H1 (cell line): ENCODE measurements around the gene CLEC2D. TPM values are rescaled to one million over a fixed set of nuclear protein-coding genes. Genes with fewer than 3 reads are reported as not detected.

ENCODE experiments used
- CTCF ChIP-seq, 3 experiments: IDR thresholded peaks; 1 replicate in 2 of 3; 2 replicates in 1 of 3; pipeline versions ENCODE4 v1.5.1 to v1.6.1; 2011; ENCODE audit warnings: low read length in 3 of 3, mild to moderate bottlenecking in 3 of 3, inconsistent platforms in 2 of 3, low read depth in 1 of 3, moderate library complexity in 1 of 3; ENCODE audit not compliant: insufficient read depth in 1 of 3; ENCODE audit errors: control extremely low read depth in 1 of 3
- polyA plus RNA-seq, 7 experiments: library from polyadenylated mRNA; depleted of rRNA in 3 of 7; stranded (reverse) in 5 of 7; unstranded in 2 of 7; fragments of >200 nt in 5 of 7; fragments of 200-250 nt in 2 of 7; gene quantifications; 1 replicate in 5 of 7; 2 replicates in 1 of 7; 4 replicates in 1 of 7; pipeline versions ENCODE4 v1.2.1 to v1.2.3, GENCODE V29; 2011 to 2013; ENCODE audit warnings: missing spikeins in 2 of 7, mixed read lengths in 2 of 7
- total RNA-seq: library from RNA; stranded (reverse); fragmentation: NEBNext Ultra II Directional; extraction: Animal tissue kit (Norgen Biotek cat#: 25700); gene quantifications from 2 replicates; pipeline ENCODE4 v1.2.1, GENCODE V29; 2021

The CLEC2D gene
- total and polyA plus RNA-seq, 2 of the 8 experiments (the other 6 are each of a cell fraction or from before 2014, with no cell fraction given), result 4.2 to 6.2 TPM

DNA sequence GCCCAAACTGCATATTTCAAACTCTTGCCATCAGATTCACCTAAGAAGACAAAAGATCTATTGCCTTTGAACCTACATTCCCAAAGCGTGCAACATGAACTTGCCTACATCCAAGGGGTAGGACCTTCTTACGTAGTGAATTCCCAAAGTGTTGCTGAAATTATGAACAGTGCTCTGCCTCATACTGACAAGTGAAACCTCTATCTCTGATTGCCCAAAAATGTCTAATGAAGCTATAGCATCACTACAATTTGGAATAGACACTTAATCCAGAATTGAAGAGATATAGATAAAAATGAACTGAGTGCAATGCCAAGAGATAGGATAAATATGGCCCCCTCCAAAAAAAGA is 31.1 kb downstream of the CLEC2D start (continued):
- TF ChIP-seq CTCF (IDR thresholded peaks at IDR 0.05; ENCODE audit: control extremely low read depth in 1 of 3, insufficient read depth in 1 of 3, low read depth in 1 of 3, low read length in 3 of 3), result no peak
